HL-60 (cell line): ENCODE data around the gene FMO1.

Experiments
- CTCF ChIP-seq: IDR thresholded peaks from one replicate; pipeline ENCODE4 v1.5.1; 2011; ENCODE audit warnings: low read length, control low read depth, inconsistent platforms; ENCODE audit not compliant: insufficient read depth
- POLR2AphosphoS5 ChIP-seq: IDR thresholded peaks from 2 replicates; pipeline ENCODE4 v1.6.1; 2012; ENCODE audit warnings: low read depth
- REST ChIP-seq: IDR thresholded peaks from 2 replicates; pipeline ENCODE4 v1.6.1; 2012; ENCODE audit warnings: low read depth; ENCODE audit not compliant: insufficient replicate concordance

- TF ChIP-seq CTCF, result no peak
- TF ChIP-seq POLR2AphosphoS5, result no peak
- no peak for TF ChIP-seq REST
These were observed 28.2 kb upstream of the FMO1 start for GRCh38 chr1:171220081-171220420.
